Measurements from ENCODE around the gene ZFAND3. TPM values are rescaled to one million over a fixed set of nuclear protein-coding genes. Genes with fewer than 3 reads are reported as not detected.

ZFAND3 gene
- total RNA-seq, 4 donors from 2014 or later: 37.3 to 70.1 (median 55.2) TPM

DNA sequence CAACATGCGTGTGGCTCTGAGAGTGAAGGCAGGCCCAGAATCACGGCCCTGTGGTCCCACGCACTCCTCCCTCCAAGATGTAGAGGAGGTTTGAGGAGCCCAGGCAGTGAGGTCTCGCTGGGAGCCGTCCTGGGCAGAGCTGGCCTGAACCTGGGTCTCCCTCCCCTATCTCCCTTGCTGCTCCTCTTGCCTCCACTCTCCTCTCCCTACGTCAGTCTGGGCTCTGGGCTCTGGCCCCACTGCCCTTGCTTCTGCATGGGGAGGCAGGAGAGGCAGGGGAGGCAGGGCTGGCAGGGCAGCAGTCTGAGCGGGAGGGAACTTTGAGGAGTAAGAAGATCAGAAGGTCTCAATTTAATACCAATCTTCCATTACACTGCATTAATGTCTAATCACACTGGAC, 375.1 kb downstream of the ZFAND3 start:
- no peak for TF ChIP-seq POLR2A (IDR thresholded peaks at IDR 0.05; ENCODE audit: low read depth)
- no peak for TF ChIP-seq POLR2AphosphoS5 (IDR thresholded peaks at IDR 0.05)
- TF ChIP-seq EP300 (IDR thresholded peaks at IDR 0.05): no peak
- TF ChIP-seq CTCF (IDR thresholded peaks at IDR 0.05): no peak
- Histone ChIP-seq H3K9me3 (no peaks in the 10 kb centered on the region), H3K4me1 (no peaks in the 10 kb centered on the region), H3K27me3 (no peaks in the 10 kb centered on the region), H3K36me3 (peaks cover 0 to 4% (median 2%) of the 10 kb centered on the region in 4 donors), H3K27ac (replicated peaks in 1 of 4) (no peak overlapping the region), H3K4me3 (no peak overlapping the region)
- DNase-seq (ENCODE audit: extremely low spot score): no peak
- intact Hi-C loops (cut with DNase I): no loop called here
- WGBS: 92% methylated on average over 7 of the region's 7 CpGs

DNA sequence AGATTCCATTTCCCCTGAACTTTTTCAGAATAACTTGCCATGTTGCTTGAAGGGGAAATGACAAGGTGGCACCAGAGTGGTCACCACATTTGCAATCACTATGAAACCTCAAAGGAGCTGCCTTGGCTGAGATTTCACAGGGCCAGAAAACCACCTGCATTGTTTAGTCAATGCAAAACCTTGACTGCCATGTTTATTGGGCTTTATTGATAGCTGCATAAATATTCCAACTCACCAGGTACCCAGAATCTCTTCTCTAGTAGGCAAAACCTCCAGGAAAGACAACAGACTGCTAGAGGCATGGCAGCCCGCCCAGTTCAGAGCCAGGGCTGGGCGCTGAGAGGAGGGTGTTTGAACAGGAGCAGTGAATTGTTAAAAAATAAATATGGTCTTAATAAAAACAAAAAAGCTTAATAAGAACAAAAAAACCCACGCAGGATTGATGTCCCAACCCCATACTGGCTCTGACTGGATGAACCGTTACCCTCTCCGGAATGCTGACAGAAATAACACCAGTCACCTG, 375.6 kb downstream of the ZFAND3 start:
- WGBS: 93% methylated on average over 5 of the region's 5 CpGs
- H3K4me3 ChIP-seq: no peak overlapping the region
- intact Hi-C loops (cut with DNase I): no loop called here
- H3K4me1 ChIP-seq: no peaks in the 10 kb centered on the region
- no peak for TF ChIP-seq EP300 (IDR thresholded peaks at IDR 0.05)
- no peak for TF ChIP-seq POLR2A (IDR thresholded peaks at IDR 0.05; ENCODE audit: low read depth)
- no peak for TF ChIP-seq POLR2AphosphoS5 (IDR thresholded peaks at IDR 0.05)
- TF ChIP-seq CTCF (IDR thresholded peaks at IDR 0.05): no peak
- DNase-seq (ENCODE audit: extremely low spot score): no peak
- no peak overlapping the region for H3K27ac ChIP-seq (replicated peaks in 1 of 4)
- H3K36me3 ChIP-seq: peaks cover 0 to 4% (median 2%) of the 10 kb centered on the region in 4 donors
- H3K9me3 ChIP-seq: no peaks in the 10 kb centered on the region
- no peaks in the 10 kb centered on the region for H3K27me3 ChIP-seq

GRCh38 chr6:38198219-38198618, 378.7 kb downstream of the ZFAND3 start:
- intact Hi-C loops (cut with DNase I): no loop called here
- H3K4me3 ChIP-seq: no peak overlapping the region
- 93% methylated on average over 8 of the region's 8 CpGs for WGBS
- no peaks in the 10 kb centered on the region for H3K36me3 ChIP-seq
- H3K27ac ChIP-seq (replicated peaks in 1 of 4): no peak overlapping the region
- DNase-seq (ENCODE audit: extremely low spot score): no peak
- no peaks in the 10 kb centered on the region for H3K4me1 ChIP-seq
- no peaks in the 10 kb centered on the region for H3K9me3 ChIP-seq
- TF ChIP-seq POLR2A (IDR thresholded peaks at IDR 0.05; ENCODE audit: low read depth) (no peak), POLR2AphosphoS5 (IDR thresholded peaks at IDR 0.05) (no peak), EP300 (IDR thresholded peaks at IDR 0.05) (no peak), CTCF (IDR thresholded peaks at IDR 0.05) (no peak)
- no peaks in the 10 kb centered on the region for H3K27me3 ChIP-seq

Small RNA genes lying within 50 kb of the gene (small RNA-seq; reads per million reads assigned to genes)
- gene RN7SL285P (0 reads per million in 3 donors), gene RNU1-87P (0 reads per million in 3 donors)

Other genes with a start within 250 kb of the ZFAND3 start
- gene MDGA1, start 121.8 kb upstream of the ZFAND3 start, total RNA-seq: 1 to 10 TPM in 3 of 4 donors, under 1 TPM in 1; 0.83 to 6.5 (median 6.2) TPM